Activated CD8-positive, alpha-beta memory T cell treated with anti-CD3 and anti-CD28 coated beads, Interleukin-2, amount 10 ng/mL, durations not matched to agents 7 days and 5 days (primary cell): Measurements from ENCODE around the gene TTLL4. TPM values are rescaled to one million over a fixed set of nuclear protein-coding genes. Genes with fewer than 3 reads are reported as not detected.
A peak's percentile ranks its signal among the peaks of the same experiment; 100 is the strongest.

Source experiments
- ATAC-seq: fragments of 150-1000 bp; cut with Tn5 transposase; one replicate; pipeline ENCODE4 v1.10.0; 2021; ENCODE audit warnings: moderate library complexity
- CTCF ChIA-PET: fragments of 350-600 bp; sonication (Branson Sonifier 250); formaldehyde crosslinking; loops from one replicate; lab custom pipeline; 2021; ENCODE audit warnings: antibody characterized with exemption; lab: Charles Lee
- DNase-seq: peaks from one replicate; pipeline ENCODE4 v3.0.0-alpha.2; 2020
- H3K27ac Mint-ChIP-seq: one replicate; pipeline ENCODE4 v1.8.0; 2021; ENCODE audit warnings: mild to moderate bottlenecking, mixed read lengths
- H3K27me3 Mint-ChIP-seq: one replicate; pipeline ENCODE4 v1.8.0; 2021; ENCODE audit warnings: mixed read lengths
- H3K36me3 Mint-ChIP-seq: one replicate; pipeline ENCODE4 v1.8.0; 2021; ENCODE audit warnings: mild to moderate bottlenecking, mixed read lengths
- H3K4me1 Mint-ChIP-seq: one replicate; pipeline ENCODE4 v1.8.0; 2021; ENCODE audit warnings: mixed read lengths
- H3K4me3 Mint-ChIP-seq: one replicate; pipeline ENCODE4 v1.8.0; 2021; ENCODE audit warnings: mild to moderate bottlenecking, moderate library complexity, mixed read lengths
- H3K9me3 Mint-ChIP-seq: one replicate; pipeline ENCODE4 v1.8.0; 2022; ENCODE audit warnings: low read depth, mixed read lengths
- total RNA-seq, 2 experiments: library from RNA; stranded (reverse); gene quantifications; one replicate each; pipeline ENCODE4 v1.2.3, GENCODE V29; 2021

TTLL4 gene
- total RNA-seq, 2 experiments from 2014 or later = 39.6 to 40.4 TPM

DNA sequence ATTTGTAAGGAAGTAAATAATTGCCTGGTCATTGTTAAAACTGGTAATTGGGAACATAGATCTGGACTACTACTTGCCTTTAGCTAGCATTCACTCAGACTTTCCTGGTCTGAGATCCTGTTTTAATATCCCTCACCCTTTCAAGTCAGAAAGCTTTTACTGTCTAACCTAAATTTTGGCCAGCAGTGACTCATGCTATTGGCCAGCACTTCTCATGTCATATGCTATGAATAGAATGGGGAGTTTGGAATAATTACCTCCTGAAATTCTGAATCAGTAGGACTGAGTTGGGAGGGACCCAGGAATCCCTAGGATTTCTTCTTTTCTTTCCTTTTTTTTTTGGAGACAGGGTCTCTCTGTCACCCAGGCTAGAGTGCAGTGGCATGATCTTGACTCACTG lies 19.4 kb upstream of the TTLL4 start:
- CTCF ChIA-PET = interaction anchor here (1.4 kb wide), 1 partner anchor 39 kb away, joined by 3 read pairs; no protein-coding TSS in a partner anchor
- ATAC-seq (no peak), DNase-seq (no peak)
- no peak overlapping the region for H3K27ac Mint-ChIP-seq
- H3K9me3 Mint-ChIP-seq = no peaks in the 10 kb centered on the region
- H3K27me3 Mint-ChIP-seq = no peaks in the 10 kb centered on the region
- H3K4me3 Mint-ChIP-seq = no peak overlapping the region
- no peaks in the 10 kb centered on the region for H3K36me3 Mint-ChIP-seq
- no peaks in the 10 kb centered on the region for H3K4me1 Mint-ChIP-seq

DNA sequence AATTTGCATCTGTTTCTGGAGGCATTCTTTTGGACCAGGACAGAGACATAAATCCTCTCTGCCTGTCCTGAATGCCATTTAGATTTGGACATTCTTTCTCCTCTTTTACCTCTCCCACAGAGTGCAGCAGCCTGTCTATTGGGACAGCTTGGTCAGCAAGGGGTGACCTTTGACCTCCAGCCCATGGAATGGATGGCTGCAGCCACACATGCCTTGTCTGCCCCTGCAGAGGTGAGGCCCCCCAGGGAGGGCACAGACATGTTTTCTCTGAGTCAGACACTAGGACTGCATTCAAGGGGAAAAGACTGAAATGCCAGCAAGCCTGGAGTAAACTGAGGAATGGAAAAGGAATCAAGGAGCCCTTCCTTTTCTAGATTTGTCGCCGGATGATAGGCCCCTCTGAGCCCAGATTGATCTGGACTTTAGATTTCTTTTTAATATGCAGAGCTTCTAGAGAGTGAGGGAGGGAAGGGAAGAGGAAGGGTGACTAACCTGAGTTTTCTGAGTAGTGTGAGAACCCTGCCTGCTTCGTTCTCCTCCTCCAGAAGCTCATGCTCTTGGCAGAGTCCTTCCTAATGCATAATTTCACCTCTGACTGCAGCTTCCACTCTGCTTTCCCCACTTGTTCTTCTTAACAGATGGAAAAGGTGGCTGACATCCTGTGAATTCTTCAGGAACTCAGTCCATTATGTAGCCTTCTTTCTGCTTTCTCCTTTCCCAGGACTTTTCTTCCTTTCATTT lies 16.1 kb upstream of the TTLL4 start:
- ATAC-seq (no peak), DNase-seq (no peak)
- Mint-ChIP-seq H3K4me1 (no peaks in the 10 kb centered on the region), H3K27me3 (no peaks in the 10 kb centered on the region), H3K9me3 (no peaks in the 10 kb centered on the region), H3K27ac (no peak overlapping the region), H3K4me3 (no peak overlapping the region), H3K36me3 (no peaks in the 10 kb centered on the region)
- CTCF ChIA-PET = no interaction called here

DNA sequence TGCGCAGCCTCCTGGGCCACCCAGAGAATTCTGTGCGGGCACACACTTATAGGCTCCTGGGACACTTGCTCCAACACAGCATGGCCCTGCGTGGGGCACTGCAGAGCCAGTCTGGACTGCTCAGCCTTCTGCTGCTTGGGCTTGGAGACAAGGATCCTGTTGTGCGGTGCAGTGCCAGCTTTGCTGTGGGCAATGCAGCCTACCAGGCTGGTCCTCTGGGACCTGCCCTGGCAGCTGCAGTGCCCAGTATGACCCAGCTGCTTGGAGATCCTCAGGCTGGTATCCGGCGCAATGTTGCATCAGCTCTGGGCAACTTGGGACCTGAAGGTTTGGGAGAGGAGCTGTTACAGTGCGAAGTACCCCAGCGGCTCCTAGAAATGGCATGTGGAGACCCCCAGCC lies 11.8 kb upstream of the TTLL4 start:
- Mint-ChIP-seq H3K9me3 (no peaks in the 10 kb centered on the region), H3K27ac (no peak overlapping the region), H3K4me3 (no peak overlapping the region), H3K4me1 (no peaks in the 10 kb centered on the region), H3K27me3 (no peaks in the 10 kb centered on the region), H3K36me3 (no peaks in the 10 kb centered on the region)
- CTCF ChIA-PET = interaction anchor here (2.9 kb wide), 1 partner anchor 12 kb away, joined by 8 read pairs; no protein-coding TSS in a partner anchor
- ATAC-seq (no peak), DNase-seq (no peak)

DNA sequence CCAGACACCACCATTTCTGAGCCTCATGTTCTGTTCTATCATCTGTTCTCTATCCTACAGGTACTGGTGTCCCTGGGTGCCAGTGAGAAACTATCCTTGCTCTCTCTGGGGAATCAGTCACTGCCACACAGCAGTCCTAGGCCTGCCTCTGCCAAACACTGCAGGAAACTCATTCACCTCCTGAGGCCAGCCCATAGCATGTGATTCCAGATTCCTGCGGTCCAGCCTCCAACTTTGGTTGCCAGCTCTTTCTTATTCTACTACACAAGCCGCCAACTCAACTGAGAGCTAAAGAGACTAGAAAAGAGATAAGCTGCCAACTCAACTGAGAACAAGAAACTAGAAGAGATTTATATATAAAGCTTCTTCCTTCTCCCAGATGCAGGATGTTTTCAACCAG lies 8.8 kb upstream of the TTLL4 start:
- H3K27me3 Mint-ChIP-seq = peaks cover 4% of the 10 kb centered on the region
- no peaks in the 10 kb centered on the region for H3K4me1 Mint-ChIP-seq
- no peak for DNase-seq
- no peak for ATAC-seq
- no peak overlapping the region for H3K4me3 Mint-ChIP-seq
- no peak overlapping the region for H3K27ac Mint-ChIP-seq
- H3K9me3 Mint-ChIP-seq = no peaks in the 10 kb centered on the region
- H3K36me3 Mint-ChIP-seq = no peaks in the 10 kb centered on the region
- CTCF ChIA-PET = interaction anchor here (0.8 to 1.8 kb wide), 3 partner anchors 9 to 42 kb away, joined by 3 to 6 read pairs (median 3); partner anchors contain the start of genes BCS1L, TTLL4 and ZNF142

- Mint-ChIP-seq H3K27ac (no peak overlapping the region), H3K9me3 (no peaks in the 10 kb centered on the region), H3K4me3 (no peak overlapping the region), H3K27me3 (peaks cover 8% of the 10 kb centered on the region), H3K36me3 (no peaks in the 10 kb centered on the region), H3K4me1 (peaks cover 13% of the 10 kb centered on the region)
- DNase-seq (no peak), ATAC-seq (no peak)
- CTCF ChIA-PET = interaction anchor here (0.6 to 0.7 kb wide), 2 partner anchors 24 to 147 kb away, joined by 4 read pairs; no protein-coding TSS in a partner anchor
Measured at GRCh38 chr2:218703341-218703740, 7.3 kb upstream of the TTLL4 start.

DNA sequence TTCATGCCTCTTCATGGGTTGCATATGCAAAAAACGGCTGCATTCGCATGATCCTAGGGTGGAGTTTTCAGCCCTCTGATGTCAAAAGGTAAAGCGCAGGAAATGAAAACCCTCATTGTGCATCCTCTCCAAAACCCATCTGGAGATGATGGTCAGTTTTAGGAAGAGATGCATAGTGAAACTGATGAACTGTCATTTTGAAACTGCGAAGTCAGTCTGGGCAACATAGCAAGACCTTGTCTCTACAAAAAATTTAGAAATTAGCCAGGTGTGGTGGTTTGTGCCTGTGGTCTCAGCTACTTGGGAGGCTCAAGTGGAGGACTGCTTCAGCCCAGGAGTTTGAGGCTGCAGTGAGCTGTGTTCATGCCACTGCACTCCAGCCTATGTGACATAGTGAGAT lies 2.5 kb upstream of the TTLL4 start:
- peaks cover 39% of the 10 kb centered on the region for H3K4me1 Mint-ChIP-seq
- DNase-seq (peak; percentile 69), ATAC-seq (peak; percentile 14)
- CTCF ChIA-PET = interaction anchor here (0.8 to 2.6 kb wide), 9 partner anchors 9 to 590 kb away, joined by 3 to 18 read pairs (median 4); partner anchors contain the start of genes BCS1L, RNF25 and ZNF142
- no peak overlapping the region for H3K4me3 Mint-ChIP-seq
- H3K9me3 Mint-ChIP-seq = no peaks in the 10 kb centered on the region
- H3K36me3 Mint-ChIP-seq = peaks cover 2% of the 10 kb centered on the region
- H3K27me3 Mint-ChIP-seq = peaks cover 8% of the 10 kb centered on the region
- peak overlapping the region; percentile 56 for H3K27ac Mint-ChIP-seq

DNA sequence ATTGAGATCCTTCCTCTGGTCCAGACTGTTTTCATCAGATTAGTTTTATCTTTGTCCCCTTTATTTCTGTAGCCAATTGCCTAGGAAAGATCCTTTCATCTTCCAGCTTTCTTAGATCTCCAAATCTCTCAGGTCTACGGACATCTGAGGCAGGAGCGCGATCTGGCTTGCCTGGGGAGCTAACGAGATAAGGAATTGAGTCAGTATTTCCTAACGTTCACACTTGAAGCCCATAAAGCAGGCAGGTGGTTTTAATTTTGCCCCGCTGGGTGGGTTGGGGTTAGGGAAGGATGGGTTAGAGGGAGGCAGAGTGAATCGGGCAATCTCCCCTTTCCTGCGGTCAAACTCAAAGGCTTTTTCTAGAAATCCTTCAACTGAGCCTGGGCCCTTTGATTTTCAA lies 727 bp upstream of the TTLL4 start:
- peaks cover 51% of the 10 kb centered on the region for H3K4me1 Mint-ChIP-seq
- CTCF ChIA-PET = interaction anchor here (0.6 to 3.2 kb wide), 21 partner anchors 8 to 416 kb away, joined by 3 to 24 read pairs (median 4); partner anchors contain the start of genes BCS1L, RNF25, STK36 and WNT10A
- H3K27me3 Mint-ChIP-seq = peaks cover 8% of the 10 kb centered on the region
- H3K9me3 Mint-ChIP-seq = no peaks in the 10 kb centered on the region
- peak overlapping the region; percentile 38 for H3K4me3 Mint-ChIP-seq
- DNase-seq = no peak
- H3K27ac Mint-ChIP-seq = no peak overlapping the region
- H3K36me3 Mint-ChIP-seq = peaks cover 2% of the 10 kb centered on the region
- ATAC-seq = no peak

DNA sequence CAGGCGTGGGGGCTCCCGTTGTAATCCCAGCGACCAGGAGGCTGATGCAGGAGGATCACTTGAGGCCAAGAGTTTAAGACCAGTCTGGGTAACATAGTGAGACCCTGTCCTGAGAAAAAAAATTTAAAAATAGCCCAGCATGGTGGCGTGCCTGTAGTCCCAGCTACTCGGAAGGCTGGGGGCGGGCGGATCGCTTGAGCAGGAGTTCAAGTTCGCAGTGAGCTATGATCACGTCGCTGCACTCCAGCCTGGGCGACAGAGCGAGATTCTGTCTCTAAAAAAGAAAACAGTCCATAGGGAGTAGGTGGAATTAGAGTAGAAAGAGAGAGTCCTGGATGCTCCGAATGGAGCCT lies 325 bp upstream of the TTLL4 start:
- peaks cover 51% of the 10 kb centered on the region for H3K4me1 Mint-ChIP-seq
- CTCF ChIA-PET = interaction anchor here (0.6 to 3.2 kb wide), 24 partner anchors 8 to 584 kb away, joined by 3 to 24 read pairs (median 4); partner anchors contain the start of genes BCS1L, RNF25, STK36 and WNT10A
- no peaks in the 10 kb centered on the region for H3K9me3 Mint-ChIP-seq
- H3K36me3 Mint-ChIP-seq = peaks cover 2% of the 10 kb centered on the region
- peaks cover 8% of the 10 kb centered on the region for H3K27me3 Mint-ChIP-seq
- H3K4me3 Mint-ChIP-seq = peak overlapping the region; percentile 90
- DNase-seq = no peak
- no peak overlapping the region for H3K27ac Mint-ChIP-seq
- ATAC-seq = no peak

DNA sequence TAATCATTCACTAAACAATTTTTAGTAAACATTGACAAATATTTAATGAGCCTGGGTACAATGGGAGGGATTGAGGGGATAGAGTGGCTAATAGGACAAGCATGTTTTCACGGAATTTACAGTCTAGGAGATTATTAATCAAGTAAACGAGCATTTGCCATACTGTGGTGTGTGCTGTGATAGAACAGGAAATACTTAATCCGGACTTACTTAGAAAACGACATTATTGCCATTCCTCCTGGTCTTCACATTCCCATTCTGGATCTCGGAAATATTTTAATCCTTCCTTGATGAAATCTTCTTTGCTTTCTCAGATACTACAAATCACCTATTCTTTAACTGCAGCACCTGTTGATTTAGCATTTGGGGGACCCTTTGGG lies 905 bp downstream of the TTLL4 start:
- DNase-seq (no peak), ATAC-seq (no peak)
- Mint-ChIP-seq H3K9me3 (no peaks in the 10 kb centered on the region), H3K27ac (peak overlapping the region; percentile 80), H3K36me3 (peaks cover 5% of the 10 kb centered on the region), H3K4me3 (peak overlapping the region; percentile 90), H3K27me3 (peaks cover 4% of the 10 kb centered on the region), H3K4me1 (peaks cover 52% of the 10 kb centered on the region)
- CTCF ChIA-PET = interaction anchor here (0.8 to 3.2 kb wide), 12 partner anchors 8 to 142 kb away, joined by 4 to 24 read pairs (median 8); partner anchors contain the start of genes BCS1L, RNF25, STK36 and ZNF142

GRCh38 chr2:218713922-218714321 lies 3.3 kb downstream of the TTLL4 start:
- DNase-seq (no peak), ATAC-seq (no peak)
- Mint-ChIP-seq H3K9me3 (no peaks in the 10 kb centered on the region), H3K4me3 (no peak overlapping the region), H3K27me3 (no peaks in the 10 kb centered on the region), H3K27ac (no peak overlapping the region), H3K4me1 (peaks cover 46% of the 10 kb centered on the region), H3K36me3 (peaks cover 8% of the 10 kb centered on the region)
- CTCF ChIA-PET = interaction anchor here (0.6 to 1.6 kb wide), 5 partner anchors 15 to 266 kb away, joined by 3 to 6 read pairs (median 4); no protein-coding TSS in a partner anchor

- no peaks in the 10 kb centered on the region for H3K9me3 Mint-ChIP-seq
- no peak overlapping the region for H3K27ac Mint-ChIP-seq
- peaks cover 16% of the 10 kb centered on the region for H3K36me3 Mint-ChIP-seq
- ATAC-seq = no peak
- H3K27me3 Mint-ChIP-seq = no peaks in the 10 kb centered on the region
- CTCF ChIA-PET = no interaction called here
- no peak overlapping the region for H3K4me3 Mint-ChIP-seq
- DNase-seq = no peak
- H3K4me1 Mint-ChIP-seq = peaks cover 36% of the 10 kb centered on the region
Measured at GRCh38 chr2:218716070-218716469, 5.4 kb downstream of the TTLL4 start.

GRCh38 chr2:218717262-218717661 lies 6.6 kb downstream of the TTLL4 start:
- Mint-ChIP-seq H3K27ac (no peak overlapping the region), H3K4me3 (no peak overlapping the region), H3K36me3 (peaks cover 16% of the 10 kb centered on the region), H3K4me1 (peaks cover 28% of the 10 kb centered on the region), H3K9me3 (no peaks in the 10 kb centered on the region), H3K27me3 (no peaks in the 10 kb centered on the region)
- ATAC-seq = no peak
- DNase-seq = no peak
- CTCF ChIA-PET = interaction anchor here (0.8 to 1.3 kb wide), 2 partner anchors 10 to 159 kb away, joined by 3 read pairs; no protein-coding TSS in a partner anchor

- no peak for DNase-seq
- ATAC-seq = no peak
- H3K9me3 Mint-ChIP-seq = no peaks in the 10 kb centered on the region
- no peaks in the 10 kb centered on the region for H3K27me3 Mint-ChIP-seq
- H3K27ac Mint-ChIP-seq = no peak overlapping the region
- H3K4me1 Mint-ChIP-seq = peaks cover 35% of the 10 kb centered on the region
- peaks cover 16% of the 10 kb centered on the region for H3K36me3 Mint-ChIP-seq
- H3K4me3 Mint-ChIP-seq = no peak overlapping the region
- CTCF ChIA-PET = interaction anchor here (1.3 to 1.4 kb wide), 2 partner anchors 10 to 129 kb away, joined by 3 to 4 read pairs; no protein-coding TSS in a partner anchor
Measured at GRCh38 chr2:218718058-218718457, 7.4 kb downstream of the TTLL4 start.
